Activated CD4-positive, alpha-beta T cell treated with anti-CD3 and anti-CD28 coated beads for 4 hours (primary cell): ENCODE data around the gene SH3GLB2.
"Not testable (repeated sequence)": the region's sequence is repeated elsewhere in the genome, so short reads cannot be mapped to it uniquely, and the experiment has no call there.

Source experiments
- DNase-seq, 2 donors: peaks; one replicate each; pipeline ENCODE4 v3.0.0-alpha.2; 2020

Gene SH3GLB2

GRCh38 chr9:128987805-128988204 lies 40.3 kb downstream of the SH3GLB2 start:
- DNase-seq, result no peak

- DNase-seq, result no peak
Observed at GRCh38 chr9:128986671-128987070, 41.5 kb downstream of the SH3GLB2 start.

GRCh38 chr9:128983536-128983935 lies 44.6 kb downstream of the SH3GLB2 start:
- no peak for DNase-seq

GRCh38 chr9:128979111-128979510 lies 49.0 kb downstream of the SH3GLB2 start:
- DNase-seq, result no peak

- DNase-seq, result no peak
Observed at GRCh38 chr9:128972956-128973355, 55.2 kb downstream of the SH3GLB2 start.

- no peak for DNase-seq
Observed at GRCh38 chr9:128969491-128969890, 58.6 kb downstream of the SH3GLB2 start.

GRCh38 chr9:128961403-128961802 lies 66.7 kb downstream of the SH3GLB2 start:
- not testable (repeated sequence) for DNase-seq
